NCI-H1092 treated with DMSO at 0.1 percent for 48 hours (cell line): Measurements from ENCODE around the gene KLF13.
A peak's percentile ranks its signal among the peaks of the same experiment; 100 is the strongest.
"Not testable (repeated sequence)": the region's sequence is repeated elsewhere in the genome, so short reads cannot be mapped to it uniquely, and the experiment has no call there.

Experiments used
- DNase-seq: peaks from one replicate; lab custom pipeline; 2025; lab: John Stamatoyannopoulos, UW

KLF13 gene

DNA sequence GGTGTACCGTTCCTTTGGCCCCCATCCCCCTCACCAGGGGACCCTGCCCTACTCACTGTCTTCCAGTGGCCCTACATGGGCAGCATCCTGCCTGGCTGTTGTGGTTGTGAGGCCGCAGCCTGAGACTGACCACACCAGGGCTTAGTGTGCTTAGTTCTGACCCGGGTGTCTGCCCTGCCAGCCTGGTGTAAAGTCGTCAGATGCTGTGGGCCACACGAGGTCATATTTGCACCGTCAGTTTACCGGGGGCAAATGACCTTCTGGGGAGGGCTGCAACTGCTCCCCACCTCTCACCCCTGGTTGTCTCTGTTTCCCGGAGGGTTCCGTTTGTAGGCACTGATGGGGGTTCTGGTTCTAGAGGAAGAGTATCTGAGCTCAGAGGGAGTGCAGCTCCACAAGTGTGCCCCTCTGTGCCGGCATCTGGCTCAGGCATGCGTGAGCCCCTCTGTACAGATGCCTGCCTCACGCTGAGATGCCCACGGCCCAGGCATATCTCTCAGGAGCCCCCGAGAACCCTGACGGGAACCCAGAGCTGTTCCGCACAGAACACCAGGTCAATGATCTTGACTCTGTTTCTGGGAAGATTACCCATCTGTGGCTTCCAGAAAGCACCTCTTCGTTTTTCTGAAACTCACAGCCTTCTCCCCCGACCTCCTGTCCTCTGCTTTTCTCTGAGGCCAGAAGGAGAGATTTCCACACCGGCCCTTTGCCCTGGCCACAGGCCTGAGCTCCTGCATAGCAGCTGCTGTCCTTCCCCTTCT lies 19.2 kb downstream of the KLF13 start:
- DNase-seq = no peak

DNA sequence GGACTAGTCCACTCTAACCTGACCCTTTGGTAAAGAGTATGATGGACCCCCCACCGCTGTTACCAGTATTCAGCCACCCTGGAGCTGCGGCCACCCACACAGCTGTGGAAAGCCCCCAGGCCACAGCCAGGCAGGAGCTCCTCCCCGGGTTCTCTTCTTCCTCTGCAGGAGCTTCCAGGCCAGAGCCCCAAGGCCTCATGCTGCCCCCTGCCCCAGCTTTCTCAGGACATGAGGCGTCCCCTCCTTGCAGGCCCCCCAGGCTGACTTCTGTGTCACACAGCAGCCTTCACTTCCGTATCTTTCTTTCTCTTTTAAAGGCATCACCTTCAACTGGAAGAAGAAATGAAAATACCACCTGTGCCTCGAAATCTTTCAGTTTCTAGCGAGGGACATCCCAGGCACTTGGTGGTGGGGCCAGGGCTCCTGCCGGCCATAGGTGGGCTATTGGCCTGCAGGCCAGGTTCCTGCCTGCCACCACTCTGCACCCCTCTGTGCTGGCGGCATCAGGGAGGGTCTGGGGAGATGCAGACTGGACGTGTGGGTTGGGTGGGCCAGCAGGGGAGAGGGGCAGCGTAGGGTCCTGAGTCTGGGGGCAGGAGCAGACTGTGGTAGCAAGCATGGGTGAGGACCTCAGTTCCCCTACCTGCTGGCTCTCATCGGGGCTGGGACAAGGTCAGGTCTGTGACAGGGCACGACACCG lies 19.9 kb downstream of the KLF13 start:
- no peak for DNase-seq

DNA sequence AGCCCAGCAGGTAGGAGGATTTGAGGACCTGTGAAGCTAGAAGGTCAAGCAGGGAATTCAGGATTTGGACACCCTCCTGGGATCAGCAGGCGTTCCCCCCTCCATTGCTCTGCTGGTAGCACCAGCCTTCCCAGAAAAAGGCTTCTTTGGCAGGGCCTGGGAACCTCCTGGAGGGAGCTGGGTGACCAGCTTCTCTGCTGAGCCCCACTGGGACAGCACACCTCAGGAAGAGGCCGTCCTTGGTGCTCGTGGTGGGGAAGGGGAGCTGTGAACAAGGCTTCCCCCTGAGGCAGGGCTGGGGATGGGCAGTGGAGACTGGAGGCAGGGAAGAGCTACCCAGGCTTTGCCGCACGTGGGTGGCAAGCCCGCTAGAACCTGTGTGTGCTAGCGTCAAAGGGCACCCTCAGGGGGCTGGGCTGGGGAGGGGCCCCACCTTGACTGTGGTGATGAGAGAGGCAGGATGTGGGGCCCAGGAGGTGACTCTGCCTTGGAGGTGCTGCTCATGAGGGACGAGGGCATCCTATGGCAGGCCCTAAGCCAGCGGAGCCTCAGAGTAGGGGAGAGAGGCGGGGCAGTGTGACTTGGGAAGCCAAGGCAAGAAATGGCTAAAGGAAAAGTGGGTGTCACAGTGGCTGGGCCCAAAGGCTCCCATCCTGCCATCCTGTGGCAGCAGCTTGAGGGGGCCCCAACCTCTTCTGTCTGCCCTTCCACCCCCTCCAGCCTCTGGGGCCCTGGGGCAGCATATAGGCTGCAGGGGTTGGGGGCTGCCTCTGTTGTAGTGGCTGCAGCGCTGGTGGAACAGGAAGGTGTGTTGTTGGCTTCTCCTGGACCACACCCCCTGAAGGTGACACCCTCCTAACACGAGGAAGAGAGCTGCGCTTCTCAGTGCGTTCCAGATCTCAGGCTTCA lies 20.7 kb downstream of the KLF13 start:
- no peak for DNase-seq

DNA sequence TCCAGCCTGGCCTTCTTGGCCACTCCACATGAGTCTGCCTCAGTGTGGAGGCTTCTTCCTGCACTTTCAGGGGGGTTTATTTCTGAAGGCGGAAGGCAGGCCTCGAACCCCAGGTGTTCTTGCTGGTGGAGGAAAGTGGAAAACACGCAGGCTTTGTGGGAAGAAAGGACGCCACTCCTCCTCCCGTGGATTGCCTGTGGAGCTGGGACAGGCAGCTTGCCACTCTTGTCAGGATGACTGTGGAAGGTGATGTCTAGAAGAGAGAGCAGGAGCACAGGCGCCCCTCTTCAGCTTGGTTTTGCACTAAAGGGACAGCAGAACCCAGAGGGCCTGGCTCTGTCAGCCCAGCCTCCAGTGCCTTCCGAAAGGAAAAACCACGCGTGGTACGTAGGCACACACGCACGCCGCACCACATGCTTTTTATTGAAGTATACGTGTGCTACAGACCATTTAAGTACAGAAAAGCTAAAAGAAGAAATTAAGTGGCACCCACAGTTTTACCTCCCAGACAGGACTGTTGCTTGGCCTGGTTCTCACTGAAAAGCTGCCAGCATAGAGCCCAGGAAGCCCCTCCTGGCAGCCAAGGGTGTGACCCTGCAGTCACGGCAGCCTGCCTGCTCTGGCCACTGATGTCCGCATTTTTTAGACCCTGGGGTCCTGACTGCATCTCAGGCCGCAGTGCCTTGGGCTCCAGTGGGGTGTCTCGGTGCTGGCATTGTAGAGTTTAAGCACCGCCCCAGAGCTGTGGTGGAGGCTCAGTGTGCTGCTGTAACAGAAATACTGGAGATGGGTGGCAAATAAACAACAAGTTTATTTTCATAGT lies 21.6 kb downstream of the KLF13 start:
- DNase-seq = no peak

DNA sequence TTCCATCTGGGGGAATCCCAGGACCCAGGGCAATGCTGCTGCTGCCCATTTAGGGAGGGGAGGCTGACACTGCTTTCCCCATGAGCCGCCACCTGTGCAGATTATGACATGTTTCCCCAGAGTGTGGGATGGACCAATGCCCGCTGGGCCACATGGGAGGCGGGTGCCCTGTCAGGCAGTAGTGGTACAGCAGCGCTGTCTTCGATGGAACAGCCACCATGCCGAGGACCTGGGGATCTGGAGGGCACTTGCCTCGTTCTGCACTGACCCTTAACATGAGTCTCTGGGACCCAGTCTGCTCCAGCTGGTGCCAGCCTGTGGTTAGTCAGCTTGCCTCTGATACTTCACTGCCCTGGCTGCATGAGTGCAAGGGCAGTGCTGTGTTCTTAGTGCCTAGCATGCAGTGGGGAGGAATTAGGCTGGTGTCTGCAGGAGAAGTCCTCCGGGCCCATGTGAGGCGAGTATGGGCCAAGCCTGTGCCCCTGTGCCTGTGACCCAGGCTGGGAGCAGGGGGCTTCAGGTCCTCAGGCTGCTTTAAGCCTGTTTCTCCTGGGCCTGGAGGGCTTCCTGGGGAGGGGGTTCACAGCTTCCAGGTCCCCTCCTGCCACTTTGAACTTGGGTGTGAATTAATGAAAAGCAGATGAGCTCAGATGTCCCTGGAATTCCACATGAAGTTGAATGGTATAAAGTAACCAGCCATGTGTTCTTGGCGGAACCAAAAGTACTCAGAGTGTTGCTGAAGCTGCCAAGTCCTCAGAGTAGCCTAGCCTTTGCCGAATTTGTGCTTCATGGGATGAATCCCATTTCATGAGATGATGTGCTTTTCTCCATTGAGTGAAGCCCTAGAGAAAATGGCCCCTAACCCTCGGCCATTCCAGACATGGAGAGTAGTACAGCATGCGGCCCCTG lies 22.9 kb downstream of the KLF13 start:
- DNase-seq = no peak

DNA sequence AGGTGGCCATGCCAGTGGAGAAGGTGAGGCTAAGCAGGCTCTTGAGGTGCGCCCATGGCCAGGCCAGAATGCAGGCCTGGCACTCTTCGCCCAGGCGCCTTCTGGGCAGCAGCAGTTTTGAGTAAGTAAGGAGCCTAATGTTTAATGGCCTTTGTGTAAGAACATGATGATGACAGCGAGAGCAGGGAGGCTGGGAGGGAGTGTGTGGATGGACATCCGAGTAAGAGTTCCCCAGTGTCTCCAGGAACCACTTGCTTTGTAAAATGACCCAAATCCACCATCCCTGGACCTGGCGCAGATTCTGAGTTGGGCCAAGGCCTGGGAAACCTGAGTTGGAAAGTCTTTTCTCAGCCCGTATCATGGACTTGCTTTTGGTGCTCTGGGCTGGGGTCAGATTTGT lies 24.1 kb downstream of the KLF13 start:
- no peak for DNase-seq

DNA sequence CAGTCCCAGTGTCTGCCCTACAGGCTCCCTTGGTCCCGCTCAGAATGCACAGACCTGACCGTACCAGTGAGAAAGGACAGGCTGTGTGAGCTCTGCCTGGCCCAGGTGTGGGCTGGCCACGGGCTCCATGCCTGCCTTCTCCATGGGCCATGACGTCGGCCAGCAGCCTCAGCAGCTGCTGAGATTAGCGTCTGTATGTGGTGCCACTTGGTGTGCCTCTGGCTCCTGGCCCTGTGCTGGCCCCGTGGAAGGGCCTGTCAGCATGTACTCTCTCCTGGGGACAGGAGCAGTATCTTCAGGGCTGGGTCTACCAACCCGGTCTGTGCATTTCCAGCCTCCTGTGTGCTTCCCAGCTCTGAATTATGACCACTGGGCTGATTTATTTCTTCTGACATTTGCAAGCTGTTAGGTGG lies 25.7 kb downstream of the KLF13 start:
- peak; percentile 31 for DNase-seq

DNA sequence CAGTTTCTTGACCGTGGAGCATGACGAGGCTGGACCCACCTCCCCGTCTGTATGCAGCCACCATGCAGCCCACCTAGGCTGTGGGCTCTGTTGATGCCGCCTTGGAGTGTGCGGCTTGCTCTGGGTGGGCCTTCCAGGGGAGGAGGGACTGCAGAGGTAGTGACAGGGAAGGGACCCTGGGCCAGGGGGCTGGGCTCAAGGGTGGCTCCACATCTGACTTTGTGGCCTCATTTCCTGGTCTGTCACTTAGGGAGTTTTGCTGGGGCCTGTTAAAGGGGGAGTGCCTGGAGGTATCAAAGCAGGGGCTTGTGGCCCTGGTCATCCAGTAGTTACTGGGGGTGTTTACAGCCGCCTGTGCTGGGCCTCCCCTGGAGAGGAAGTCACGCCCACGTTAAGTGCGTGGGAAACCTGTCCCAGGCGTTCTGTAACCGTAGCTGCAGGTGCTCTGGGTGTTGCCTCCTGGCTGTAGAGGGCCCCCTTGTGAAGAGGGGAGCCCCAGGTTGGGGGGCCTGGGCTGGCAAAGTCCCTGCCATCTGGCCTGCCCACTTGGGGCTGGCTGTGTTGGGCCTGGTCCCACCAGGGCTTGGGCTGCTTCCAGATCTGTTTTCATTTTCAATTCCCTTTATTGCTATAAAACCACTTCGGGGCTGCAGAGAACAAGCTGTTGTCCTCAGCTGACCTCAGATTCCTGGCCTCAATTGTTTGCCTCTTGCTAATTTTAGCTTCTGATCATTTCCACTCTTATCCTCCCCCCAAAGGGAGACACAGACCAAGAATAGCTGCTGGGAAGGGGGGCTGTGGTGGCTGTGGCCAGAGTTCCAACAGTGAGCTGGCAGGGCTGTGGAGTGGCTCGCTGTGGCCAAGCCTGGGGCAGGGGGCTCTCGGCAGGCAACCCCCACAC lies 26.5 kb downstream of the KLF13 start:
- DNase-seq = peak; percentile 75

DNA sequence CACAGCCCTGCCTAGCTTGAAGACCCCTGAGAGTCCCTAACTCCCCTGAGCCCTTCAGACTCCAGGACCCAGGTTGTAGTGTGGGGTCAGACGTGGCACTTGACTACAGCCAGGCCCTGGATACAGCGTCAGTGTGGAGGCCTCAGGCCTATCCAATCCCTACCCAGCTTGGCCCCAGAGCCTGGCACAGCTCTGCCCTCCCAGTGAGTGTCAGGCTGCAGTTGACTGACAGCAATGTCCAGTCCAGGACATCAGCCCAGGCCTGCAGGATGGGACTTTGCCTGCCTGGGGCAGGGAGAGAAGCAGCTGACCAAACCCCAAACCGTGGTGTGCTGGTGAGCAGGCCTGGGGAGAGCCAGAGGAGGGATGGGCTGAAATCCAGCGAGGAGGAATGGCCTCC lies 27.3 kb downstream of the KLF13 start:
- DNase-seq = no peak

DNA sequence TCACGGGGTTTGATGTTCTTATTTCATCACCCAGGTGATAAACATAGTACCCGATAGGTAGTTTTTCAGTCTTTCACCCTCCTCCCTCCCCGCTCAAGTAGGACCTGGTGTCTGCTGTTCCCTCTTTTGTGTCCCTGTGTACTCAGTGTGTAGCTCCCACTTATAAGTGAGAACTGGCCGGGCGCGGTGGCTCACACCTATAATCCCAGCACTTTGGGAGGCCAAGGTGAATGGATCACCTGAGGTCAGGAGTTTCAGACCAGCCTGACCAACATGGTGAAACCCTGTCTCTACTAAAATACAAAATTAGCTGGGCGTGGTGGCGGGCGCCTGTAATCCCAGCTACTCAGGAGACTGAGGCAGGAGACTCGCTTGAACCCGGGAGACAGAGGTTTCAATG lies 29.5 kb downstream of the KLF13 start:
- DNase-seq = not testable (repeated sequence)

DNA sequence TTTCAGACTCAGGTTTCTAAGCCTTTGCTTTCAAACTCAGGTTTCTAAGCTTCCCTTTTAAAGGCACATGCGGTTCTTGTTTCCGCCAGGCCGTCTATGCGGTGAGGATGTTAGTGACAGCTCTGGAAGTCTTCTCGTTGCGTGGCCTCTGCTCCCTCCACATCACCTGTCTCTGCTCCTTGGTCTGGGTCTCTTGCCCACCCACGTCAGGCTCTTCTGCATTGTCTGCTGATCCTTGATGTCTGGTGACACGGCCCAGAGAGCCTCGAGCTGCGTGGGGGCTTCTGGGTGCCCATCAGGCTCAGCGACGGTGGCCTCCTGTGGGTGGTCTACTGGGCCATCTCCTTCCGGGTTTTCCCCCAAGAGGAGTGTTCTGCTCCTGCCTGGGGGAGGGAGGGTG lies 30.5 kb downstream of the KLF13 start:
- DNase-seq = no peak

DNA sequence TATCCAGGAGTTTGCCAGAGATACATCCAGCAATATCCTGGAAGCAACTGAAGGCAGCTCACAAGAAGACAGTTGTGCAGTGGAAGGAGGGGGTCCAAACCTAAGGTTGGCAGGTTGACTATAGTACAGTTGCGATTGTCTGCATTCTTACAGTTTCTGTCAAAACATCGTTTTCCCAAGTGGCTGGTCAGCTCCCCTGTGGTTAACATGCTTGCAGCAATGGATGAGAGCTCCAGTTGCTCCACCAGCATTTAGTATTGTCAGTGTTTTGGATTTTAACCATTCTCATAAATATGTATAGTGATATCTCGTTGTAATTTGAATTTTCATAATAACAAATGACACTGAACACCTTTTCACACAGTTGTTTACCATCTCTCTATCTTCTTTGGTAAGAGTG lies 31.5 kb downstream of the KLF13 start:
- no peak for DNase-seq

DNA sequence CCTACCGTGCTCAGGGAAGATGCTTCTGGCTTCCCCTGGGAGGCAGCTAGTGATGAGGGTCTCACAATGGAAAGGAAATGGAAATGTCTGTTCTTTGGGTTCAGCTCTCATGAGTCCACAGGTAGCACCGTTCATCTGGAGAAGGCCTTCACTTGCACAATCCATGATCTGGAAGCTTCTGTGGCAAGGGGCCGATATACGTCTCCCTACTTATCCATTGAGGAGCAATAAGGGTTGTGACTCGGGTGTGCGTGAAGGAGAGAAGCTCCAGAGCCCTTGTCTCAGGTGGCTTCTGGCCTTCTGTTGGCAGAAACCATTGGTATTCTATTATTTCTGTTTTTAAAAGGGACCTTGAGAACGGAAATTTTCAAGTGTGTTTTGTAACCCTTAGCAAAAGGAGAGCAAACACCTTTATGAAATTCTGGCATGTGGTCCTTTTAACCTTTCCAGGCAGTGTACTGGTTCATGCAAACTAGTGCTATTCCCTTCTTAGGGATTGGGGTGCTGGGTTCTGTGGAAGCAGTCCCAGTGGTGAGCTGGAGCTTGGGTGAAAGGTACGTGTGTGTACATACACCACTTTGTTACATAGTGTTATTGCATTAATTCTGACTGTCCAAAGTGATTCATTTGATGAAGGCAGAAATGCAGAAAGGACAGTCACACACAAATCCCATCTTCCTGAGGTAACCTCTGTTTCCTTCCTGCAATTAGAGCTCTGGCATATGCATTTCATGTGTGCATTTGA lies 32.5 kb downstream of the KLF13 start:
- DNase-seq = no peak

DNA sequence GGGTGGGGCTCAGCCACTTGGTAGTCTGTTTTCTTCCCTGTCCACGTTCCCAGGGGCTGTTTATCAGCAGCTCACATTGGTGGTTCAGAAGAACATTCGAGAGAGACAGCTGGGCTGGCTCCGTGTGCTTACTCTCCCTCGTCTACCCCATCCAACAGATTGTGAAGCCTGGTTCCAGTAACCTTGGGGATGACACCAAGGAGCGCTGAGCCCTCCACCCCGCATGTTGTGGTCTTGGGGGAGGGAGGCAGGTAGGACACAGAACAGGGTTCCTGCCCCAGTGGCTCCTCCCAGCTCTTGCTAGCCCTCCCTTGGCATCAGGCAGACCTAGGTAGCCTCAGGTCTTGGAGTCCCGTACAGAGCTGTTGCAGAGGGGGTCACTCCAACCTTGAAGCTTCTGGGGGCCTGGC lies 33.1 kb downstream of the KLF13 start:
- DNase-seq = no peak

DNA sequence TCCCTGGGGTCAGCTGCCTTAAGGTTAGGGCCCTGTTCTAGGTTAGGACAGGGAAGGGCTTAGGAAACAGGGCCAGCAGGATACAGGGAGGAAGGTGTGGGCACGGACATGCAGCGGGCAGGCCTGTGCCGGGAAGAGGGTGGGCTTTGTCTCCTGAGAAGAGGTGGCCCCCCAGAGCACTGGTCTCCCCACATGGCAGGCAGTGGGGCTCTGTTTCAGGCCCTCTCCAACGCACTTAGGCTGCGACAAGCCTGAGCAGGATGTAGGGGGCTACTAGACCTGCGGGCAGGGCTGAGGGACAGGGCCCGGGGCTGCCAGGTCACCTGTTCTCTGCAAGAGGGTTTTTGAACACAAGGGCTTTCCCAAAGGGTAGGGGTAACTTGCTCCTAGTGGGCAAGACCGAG lies 33.5 kb downstream of the KLF13 start:
- DNase-seq = no peak

DNA sequence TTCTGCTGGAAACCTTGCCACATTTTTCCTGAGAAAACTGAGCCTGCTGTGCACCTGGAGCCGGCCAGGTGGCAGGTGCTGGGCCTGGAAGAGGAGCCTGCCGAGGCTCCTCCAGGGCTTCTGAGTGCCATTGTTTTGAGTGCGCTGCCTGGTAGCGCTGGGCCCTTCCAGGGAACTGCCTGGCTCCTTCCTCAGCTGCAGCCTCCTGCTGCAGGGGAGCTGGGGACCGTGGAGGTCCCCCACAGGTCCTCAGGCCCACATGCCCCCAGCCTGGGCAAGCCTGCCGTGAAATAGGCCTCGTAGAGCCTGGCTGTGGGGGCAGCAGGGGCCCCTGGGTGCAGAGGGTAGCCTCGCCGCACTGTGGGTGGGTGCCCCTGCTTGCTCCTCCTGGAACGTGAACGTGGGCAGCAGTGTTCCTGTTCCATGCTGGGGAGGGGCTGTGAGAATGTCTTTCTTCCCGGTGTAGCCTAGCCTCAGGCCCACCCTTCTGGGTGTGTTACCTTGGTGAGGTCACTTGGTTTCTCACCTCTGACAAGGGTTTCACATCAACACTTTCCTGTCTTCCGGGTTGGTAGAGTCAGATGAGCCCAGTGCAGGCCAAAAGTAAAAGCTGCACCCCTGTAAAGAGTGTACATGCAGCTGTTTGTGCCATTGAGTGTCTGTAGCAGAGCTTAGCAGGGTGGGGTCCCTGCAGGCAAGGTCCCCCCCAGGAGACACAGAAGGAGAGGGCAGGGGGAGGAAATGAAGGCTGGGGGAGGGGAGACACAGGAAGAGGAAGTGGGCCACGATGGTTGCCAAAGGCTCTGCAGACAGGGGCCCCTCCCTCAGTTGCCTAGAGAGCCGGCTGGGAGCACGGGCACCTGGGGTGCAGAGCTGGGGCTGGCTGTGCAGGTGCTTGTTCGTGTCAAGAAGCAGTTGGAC lies 34.5 kb downstream of the KLF13 start:
- DNase-seq = peak; percentile 51

DNA sequence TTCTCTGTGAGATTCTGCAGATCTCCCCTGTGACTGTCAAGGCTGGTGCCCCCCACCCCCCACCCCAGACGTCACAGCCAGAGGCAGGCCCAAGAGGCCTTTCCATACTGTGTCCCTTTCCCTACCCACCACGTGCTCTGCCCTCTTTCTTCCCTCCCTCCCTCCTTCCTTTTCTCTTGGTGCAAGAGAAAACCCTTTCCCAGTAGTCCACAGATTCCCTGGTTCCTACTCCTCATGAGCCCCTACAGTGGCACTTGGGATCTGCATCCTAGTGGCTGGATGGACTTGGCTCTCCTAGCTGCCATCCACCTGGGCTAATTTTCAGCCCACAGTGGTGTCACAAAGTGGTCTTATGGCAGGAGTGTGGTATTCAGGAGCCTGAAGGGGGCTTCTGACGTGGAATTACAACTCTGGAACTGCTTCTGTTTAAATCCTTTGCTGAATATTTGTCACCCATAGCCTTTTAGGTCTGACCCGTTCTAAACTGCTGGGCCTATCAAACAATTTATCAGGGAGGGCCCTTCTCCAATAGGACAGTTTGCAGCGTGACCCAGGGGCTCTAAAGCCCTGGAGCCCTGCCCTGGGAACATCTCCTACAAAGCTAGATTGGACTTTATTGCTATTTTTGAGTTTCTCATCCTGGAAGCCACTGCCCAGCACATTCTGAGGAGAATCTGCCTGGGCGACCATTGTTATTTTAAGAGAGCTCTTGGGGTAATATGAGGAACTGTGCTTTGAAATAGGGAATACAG lies 35.3 kb downstream of the KLF13 start:
- no peak for DNase-seq
